GM04504 (cell line): ENCODE data around the gene RALGPS1.
"Not testable (repeated sequence)": the region's sequence is repeated elsewhere in the genome, so short reads cannot be mapped to it uniquely, and the experiment has no call there.

Experiments used
- DNase-seq: peaks from one replicate; pipeline ENCODE4 v3.0.0-alpha.2; 2012; ENCODE audit warnings: low read depth

Gene RALGPS1

GRCh38 chr9:127139071-127139731 is 224.6 kb downstream of the RALGPS1 start:
- no peak for DNase-seq

DNA sequence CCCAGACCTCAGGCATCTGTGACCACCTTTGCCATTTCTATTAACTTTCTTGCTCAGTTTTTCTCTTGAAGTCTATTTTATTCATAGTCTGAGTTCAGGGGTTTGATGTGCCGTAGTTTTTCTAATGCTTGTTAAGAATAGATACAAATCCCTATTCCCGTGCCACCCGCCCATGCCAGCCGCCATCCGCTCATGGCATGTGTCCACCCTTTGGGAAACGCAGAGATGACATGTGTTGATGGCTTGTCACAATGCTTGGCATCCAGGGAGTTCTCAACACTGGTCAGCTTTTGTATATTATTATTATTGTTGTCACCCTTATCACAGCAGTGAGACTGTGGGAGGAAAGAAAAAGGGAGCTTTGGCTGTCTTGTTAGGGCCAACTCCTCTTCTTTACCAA is 225.2 kb downstream of the RALGPS1 start:
- no peak for DNase-seq

DNA sequence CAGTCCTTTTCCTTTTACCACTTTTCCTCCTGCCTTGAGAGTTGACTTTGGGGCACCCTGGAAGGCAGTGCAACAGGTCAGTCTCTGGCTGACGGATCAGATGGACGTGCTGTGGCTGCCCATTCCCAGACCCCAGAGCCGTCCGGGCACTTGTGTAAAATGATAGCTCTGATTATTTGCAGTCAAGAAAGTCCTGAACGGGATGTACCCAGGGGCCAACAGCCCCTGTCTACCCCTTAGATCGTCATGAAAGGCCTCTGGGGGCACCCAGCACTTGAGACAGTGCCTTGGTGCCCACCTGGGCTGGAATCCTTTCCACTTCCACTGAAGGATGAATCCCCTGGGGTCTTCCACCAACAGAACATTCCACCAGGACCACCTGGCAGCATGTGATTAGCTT is 225.6 kb downstream of the RALGPS1 start:
- no peak for DNase-seq

- DNase-seq = no peak
Observed at GRCh38 chr9:127140842-127141675, 226.5 kb downstream of the RALGPS1 start.

- DNase-seq = no peak
Observed at GRCh38 chr9:127142291-127142690, 227.7 kb downstream of the RALGPS1 start.

DNA sequence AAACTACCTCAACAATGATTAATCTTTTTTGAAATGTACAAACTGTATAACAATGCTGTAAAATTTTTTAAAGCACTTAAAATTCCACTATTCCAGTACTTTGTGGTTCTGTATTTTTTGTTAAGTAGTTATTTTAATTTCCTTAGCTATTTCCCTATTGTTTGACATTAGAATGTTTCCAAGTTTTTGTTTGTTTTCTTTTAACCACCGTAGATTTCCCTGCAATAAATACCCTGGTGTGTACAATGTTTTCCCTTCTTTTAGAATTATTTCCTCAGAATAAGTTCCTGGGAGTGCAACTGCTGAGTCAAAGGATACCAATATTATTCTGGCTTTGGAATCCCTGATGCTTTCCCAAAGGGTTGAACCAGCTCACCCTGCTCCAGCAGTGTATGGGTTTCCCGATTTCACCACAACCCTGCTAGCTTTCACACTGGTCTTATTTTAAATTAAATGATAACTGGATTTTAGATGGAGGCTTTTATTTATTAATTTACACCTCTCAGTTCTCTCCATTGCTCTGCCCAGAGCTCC is 228.4 kb downstream of the RALGPS1 start:
- DNase-seq = no peak

DNA sequence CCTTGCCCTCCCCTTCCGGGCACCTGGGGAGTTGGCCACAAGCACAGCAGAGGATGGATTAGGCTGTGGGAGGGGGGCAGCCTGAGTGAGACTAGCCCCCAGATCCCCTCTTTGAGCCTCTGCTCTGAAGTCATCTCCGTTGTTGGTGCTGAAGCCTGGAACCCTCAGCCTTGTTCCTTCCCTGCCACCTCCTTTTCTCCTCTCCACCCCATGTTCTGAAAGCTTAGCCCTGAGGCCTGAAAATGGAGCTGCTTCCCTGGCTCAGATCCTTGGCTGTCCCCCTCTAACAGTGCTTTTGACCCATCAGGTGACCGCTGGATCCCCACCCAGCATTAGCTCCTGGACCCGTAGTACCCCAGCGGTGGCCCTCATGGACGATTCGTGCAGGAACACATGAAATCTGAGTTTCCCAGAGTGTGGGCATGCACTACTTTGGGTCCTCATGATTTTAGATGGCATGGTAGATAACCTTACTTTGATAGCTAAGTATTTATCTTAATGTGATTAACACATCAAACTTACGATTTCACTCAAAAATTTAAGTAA is 229.4 kb downstream of the RALGPS1 start:
- no peak for DNase-seq

- DNase-seq = no peak
Observed at GRCh38 chr9:127144670-127145445, 230.3 kb downstream of the RALGPS1 start.

- DNase-seq = not testable (repeated sequence)
Observed at GRCh38 chr9:127146841-127147240, 232.3 kb downstream of the RALGPS1 start.

DNA sequence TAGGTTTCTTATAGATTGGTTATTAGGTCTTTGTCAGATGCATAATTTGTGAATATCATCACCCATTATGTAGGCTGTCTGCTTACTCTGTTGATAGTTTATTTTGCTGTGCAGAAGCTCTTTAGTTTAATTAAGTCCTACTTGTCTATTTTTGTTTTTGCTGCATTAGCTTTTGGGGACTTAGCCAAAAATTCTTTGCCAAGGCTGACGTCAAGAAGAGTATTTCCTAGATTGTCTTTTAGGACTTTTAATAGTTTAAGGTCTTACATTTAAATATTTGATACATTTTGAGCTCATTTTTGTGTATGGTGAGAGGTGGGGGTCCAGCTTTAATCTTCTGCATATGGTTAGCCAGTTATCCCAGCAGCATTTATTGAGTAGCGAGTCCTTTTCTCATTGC is 232.7 kb downstream of the RALGPS1 start:
- no peak for DNase-seq

DNA sequence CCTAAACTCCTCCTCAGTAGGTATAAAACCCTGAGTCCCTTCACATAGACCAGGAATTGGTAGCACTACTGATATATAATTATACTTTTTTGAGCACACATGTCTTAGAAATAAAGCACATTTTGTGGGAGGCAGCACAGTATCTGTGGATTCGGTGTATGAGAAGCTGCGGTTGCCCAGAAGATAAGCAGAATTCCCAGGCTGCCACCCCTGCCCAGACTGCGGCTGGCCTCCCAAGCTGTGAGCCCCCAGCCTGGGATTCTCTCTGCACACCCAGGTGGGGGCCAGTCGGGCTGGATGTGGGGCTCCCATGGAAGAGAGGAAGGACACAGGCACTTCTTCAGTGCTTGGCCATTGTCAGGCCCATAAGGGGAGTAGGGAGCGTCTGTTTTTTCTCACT is 233.4 kb downstream of the RALGPS1 start:
- no peak for DNase-seq

GRCh38 chr9:127149010-127149409 is 234.4 kb downstream of the RALGPS1 start:
- no peak for DNase-seq

GRCh38 chr9:127149463-127150390 is 235.1 kb downstream of the RALGPS1 start:
- no peak for DNase-seq

DNA sequence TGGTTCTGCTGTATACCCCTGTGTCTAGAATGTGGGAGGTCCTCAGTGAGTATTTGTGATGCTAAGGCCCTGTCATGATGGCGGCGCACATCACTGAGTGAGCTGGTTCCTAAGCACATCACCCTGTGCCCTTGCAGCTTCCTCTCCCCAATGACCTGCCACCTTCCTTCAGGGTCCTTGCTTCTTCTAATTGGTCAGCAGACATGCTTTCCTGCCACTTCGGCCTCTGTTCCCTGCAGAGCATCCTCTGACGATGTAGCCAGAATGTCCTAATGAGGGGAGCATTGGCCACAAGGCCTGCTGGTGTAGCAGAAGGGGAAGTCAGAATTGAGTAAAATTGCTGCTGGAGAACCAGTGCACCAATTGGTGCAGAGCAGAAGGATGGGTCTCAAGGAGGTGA is 238.9 kb downstream of the RALGPS1 start:
- DNase-seq = no peak

DNA sequence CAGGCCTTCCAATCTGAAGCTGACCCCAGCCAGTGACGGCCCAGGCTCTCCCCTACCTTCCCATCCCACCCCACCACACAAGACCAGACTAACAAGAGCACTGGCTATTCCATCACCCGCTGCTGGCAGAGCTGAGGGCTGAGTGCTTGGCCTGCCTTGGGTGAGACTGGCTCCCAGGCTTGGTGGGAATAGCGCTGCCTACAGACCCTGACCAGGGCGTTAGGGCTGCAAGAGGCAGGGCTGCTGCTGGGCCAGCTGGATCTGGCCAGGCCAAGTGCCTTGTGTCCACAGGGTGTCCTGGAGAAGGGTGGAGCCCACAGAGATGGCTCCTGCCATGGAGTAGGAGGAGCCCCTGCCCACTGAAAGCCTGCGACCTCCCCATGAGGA is 239.4 kb downstream of the RALGPS1 start:
- no peak for DNase-seq

DNA sequence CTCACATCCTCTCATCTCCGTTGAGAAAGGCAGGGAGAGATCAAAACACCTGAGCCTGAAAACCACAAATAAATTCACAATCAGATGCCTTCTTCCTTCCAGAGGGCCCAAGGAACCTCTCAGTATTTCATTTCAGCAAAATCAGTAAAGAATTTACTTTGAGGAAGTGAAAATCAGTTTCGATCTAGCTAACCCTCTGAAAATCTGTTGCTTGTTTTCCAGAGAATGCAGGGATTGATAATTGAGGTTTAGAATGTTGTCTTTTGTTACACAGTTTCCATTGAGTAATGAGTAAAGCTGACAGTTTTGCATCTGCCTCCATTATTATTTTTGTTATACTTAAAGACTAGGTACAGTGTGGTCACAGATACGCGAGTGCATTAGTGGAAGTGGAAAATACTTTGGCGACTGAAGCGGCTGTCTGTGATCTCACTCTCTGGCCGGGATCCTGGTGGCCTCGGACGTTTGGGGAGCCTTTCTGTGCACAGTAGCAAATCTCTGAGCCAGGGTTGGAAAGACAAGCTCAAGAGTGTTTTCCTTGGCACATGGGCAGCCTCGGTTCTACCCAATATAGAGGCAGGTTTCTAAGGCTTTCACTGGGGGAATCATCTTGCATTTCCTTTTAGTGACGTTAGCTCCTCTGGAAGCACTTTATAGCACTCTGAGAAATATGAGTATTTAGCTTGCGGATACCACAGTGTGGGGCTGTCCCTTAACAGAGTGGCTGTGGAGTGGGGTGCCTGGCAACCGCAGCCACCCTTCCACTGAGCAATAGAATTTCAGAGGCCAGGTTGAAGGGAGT is 240.0 kb downstream of the RALGPS1 start:
- DNase-seq = peak; percentile 40

DNA sequence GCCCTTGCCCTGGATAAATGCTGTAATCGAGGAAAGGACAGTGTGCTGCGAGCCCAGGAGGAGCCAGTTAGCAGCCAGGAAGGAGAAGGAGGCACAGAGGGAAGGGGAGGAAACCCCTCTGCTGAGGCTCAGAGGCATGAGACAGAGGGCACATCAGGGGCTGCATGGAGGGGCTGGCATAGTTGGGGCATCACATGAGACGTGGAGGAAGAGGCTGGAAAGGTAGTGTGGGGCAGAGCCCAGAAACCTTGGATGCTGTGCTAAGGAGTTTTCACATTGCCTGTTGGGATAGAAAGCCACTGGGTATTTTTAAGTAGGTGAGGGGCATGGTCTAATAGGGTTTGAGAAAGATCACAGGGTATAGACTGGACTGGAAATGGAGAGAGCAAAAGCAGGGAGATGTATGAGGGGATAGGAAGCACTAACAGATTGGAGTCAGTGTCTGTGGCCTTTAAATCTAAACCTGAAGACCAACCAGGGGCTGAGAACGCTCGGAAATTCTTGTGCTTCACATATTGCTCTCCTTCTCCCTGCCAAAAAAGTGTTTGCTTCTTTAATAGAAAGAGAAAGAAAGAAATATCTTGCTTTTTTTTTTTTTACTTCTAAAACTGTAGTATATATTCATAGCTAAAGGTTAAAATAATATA is 240.9 kb downstream of the RALGPS1 start:
- no peak for DNase-seq

DNA sequence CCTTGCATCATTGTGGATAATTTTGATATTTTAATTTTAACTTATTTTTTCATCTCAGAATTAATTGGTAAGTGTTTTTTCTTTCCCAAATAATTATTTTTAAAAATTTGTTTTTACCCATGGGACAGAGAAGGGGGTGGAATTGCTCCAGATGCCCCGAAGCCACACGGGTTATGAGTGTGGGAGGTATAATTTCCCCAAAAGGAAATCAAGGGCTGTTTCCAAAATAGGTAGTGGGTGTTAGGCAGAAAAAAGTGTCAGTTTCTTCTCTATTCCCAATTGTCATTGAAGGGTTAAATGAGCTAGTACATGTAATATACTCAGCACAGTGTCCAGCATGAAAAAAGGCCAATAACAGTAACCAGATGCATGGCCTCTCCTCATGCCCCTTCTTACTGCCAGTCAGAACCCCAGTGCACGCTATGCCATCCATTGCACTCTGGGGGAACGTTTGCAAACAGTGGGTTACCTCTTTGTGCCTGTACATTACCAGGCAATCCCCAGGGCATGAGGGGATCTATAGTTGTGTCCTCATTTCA is 244.3 kb downstream of the RALGPS1 start:
- no peak for DNase-seq

DNA sequence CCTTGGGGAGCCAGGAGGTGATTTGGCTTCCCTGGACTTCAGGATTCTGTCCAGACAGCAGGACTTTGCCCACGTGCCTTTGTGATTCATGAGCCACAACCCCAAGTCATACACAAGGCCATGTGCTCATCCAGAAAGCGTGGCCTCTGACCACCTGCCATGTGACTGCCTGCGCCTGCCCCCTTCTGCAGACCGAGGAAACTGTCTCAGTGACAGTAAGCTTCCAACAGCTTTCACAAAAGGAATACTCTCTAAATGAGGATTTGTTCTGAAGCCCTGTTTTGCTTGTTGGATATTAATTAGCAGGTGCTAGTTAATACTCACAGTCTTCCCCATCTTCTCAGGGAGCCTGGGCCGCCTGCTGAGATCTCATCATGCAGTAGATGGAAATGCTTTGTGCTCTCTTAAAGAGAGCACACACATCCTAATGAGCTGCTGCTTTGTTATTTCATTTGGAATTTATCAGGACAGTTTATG is 244.8 kb downstream of the RALGPS1 start:
- DNase-seq = peak; percentile 71
